ENCODE measurements around the gene EID2. TPM values are rescaled to one million over a fixed set of nuclear protein-coding genes. Genes with fewer than 3 reads are reported as not detected.

The EID2 gene
- total RNA-seq, 1 donor from 2014 or later, result 19.6 TPM

GRCh38 chr19:39502640-39503417, 37.1 kb downstream of the EID2 start:
- DNase-seq (ENCODE audit: low read depth, low spot score), result peak; percentile 19

- DNase-seq (ENCODE audit: low read depth, low spot score), result no peak
These were observed 38.6 kb downstream of the EID2 start for GRCh38 chr19:39501340-39501739.

DNA sequence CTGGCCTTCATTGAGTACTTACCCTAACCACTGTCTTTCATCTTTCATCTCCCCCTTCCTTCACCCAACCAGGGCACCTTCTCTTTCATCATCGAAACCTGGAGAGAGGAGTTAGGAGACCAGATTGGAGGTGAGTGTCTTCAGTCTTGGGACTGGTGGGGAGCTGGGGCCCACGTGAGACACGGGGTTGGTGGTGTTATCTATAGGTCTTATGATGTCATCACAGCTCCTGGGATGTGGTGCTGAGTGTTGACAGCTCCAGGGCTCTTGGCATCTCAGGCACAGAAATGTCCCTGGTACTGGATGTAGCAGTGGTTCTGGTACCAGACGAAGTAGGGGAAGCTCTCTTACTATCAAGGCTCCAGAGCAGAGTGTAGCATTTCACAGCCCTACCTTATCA, 39.4 kb downstream of the EID2 start:
- no peak for DNase-seq (ENCODE audit: low read depth, low spot score)

GRCh38 chr19:39499932-39500331, 40.0 kb downstream of the EID2 start:
- DNase-seq (ENCODE audit: low read depth, low spot score), result no peak

DNA sequence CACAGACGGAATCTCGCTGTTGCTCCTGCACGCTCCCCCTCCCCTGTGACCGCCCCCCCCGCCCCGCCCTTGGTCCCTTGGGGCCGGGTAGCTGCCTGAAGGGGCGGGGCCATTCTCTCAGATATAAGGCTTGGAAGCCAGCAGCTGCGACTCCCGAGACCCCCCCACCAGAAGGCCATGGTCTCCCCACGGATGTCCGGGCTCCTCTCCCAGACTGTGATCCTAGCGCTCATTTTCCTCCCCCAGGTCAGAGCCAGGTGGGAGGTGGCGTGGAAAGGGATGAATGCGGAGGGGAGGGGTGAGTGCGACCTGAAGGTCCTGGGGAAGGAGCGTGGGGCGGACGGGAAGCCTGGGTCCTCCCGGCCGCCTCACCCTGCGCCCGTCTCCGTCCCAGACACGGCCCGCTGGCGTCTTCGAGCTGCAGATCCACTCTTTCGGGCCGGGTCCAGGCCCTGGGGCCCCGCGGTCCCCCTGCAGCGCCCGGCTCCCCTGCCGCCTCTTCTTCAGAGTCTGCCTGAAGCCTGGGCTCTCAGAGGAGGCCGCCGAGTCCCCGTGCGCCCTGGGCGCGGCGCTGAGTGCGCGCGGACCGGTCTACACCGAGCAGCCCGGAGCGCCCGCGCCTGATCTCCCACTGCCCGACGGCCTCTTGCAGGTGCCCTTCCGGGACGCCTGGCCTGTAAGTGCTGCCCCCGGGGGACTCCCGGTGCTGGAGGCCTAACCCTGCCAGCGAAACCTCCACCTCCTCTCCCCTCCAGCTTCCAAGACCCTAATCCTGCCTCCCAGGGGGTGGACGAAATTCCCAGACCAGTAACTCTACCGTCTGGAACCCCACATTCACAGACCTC, 40.9 kb downstream of the EID2 start, which contains the start of gene DLL3:
Gene DLL3, plus strand, starts transcription at position 150 of the 845 bp plus-strand sequence. Its CDS starts 28 bp downstream, at position 178.
- DNase-seq (ENCODE audit: low read depth, low spot score), result no peak

DNA sequence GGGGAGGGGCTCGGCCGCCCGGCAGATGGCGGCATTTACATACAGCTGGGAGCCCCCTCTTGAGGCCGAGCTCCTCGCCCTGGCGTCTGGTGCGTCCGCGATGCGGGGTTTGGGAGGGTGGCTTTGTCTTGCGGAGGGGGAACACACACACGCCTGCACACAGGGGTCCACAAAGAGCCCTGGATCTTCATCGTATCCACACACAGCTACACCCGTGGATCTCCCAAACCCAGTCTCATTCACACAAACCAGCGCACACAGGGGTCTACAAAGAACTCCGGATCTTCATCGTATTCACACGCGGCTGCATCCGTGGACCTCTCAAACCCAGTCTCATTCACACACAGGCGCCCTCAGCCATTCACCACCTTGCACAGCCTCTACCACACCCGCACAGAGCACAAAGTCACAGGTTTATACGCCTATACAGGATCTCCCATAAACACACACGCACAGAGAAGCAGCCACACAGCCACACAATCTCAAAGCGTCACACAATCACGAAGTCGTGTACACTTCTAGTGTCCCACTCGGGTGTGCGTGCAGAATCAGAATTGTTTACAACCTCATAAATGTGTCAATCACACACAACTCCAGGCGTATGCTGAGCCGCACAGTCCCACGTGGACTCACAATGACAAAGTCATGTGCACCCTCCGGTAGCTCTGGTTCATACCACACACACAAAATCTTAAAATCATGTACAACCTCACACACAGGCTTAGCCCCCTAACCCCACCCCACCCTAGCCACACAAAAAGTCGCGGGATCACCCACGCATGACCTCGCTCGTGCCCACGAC, 41.8 kb downstream of the EID2 start:
- no peak for DNase-seq (ENCODE audit: low read depth, low spot score)

- DNase-seq (ENCODE audit: low read depth, low spot score), result no peak
These were observed 42.3 kb downstream of the EID2 start for GRCh38 chr19:39497701-39497995.

- DNase-seq (ENCODE audit: low read depth, low spot score), result no peak
These were observed 43.9 kb downstream of the EID2 start for GRCh38 chr19:39496063-39496462.

DNA sequence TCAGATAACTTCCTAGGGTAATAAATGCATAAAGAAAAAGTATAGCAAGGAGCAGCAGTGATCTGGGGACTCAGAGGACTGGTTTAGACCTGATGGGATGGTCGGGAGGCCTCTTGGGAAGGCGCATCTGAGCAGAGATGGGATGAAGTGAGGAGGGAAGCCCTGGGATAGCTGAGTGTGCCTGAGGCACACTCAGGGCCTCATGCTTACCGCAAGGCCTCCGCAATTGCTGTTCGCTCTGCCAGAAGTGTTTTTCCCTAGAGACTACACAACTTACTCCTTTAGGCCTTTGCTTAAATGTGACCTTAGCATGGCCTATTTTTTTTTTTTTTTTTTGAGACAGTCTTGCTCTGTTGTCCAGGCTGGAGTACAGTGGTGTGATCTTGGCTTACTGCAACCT, 45.3 kb downstream of the EID2 start:
- DNase-seq (ENCODE audit: low read depth, low spot score), result no peak

DNA sequence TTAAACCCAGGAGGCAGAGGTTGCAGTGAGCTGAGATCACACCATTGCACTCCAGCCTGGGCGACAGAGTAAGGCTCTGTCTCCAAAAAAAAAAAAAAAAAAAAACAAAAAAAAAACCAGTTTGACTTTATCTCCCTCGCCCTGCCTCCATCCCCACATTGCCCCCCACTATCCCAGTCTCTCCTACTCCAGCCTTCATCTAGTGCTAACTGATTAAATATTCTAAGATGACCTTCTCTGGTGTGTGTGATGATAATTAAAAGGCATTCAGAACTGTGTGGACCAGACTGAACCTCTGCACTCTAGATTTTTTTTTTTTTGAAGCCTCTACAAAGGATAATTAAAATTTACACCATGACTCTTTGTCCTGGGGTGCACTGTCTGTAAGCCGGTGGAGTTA, 47.2 kb downstream of the EID2 start:
- no peak for DNase-seq (ENCODE audit: low read depth, low spot score)

GRCh38 chr19:39492225-39492624, 47.7 kb downstream of the EID2 start:
- DNase-seq (ENCODE audit: low read depth, low spot score), result no peak

DNA sequence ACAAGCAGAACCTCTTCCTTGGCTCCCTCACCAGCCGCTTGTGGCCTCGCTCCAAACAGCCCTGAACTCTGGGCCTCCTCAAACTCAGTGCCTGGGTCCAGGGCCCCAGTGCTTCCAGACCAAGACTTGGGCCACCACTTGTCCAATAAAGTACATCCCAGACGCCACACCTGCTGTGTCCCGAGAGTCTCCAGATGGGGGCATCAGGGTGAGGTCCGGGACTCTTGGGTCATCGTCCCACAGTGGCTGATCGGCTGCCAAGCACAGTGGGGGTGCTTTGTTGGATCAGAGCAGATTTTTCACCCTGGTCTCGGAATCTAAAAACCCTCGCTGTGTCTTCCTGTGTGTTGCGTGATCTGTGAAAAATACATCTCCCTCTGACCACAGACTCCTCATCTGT, 50.2 kb downstream of the EID2 start:
- DNase-seq (ENCODE audit: low read depth, low spot score), result no peak

Other genes starting within 250 kb of the EID2 start
- not detected in 2 replicates for gene IFNL1, start 243.8 kb downstream of the EID2 start, total RNA-seq
- gene LRFN1, start 219.3 kb downstream of the EID2 start, total RNA-seq, result 0.04 and 0.07 TPM in 2 replicates
- gene GMFG, start 204.1 kb downstream of the EID2 start, total RNA-seq, result 6.9 and 19.4 TPM in 2 replicates
- gene SAMD4B, start 197.7 kb downstream of the EID2 start, total RNA-seq, result 26.4 and 36.7 TPM in 2 replicates
- 42.3 and 55.5 TPM in 2 replicates for gene PAF1, start 149.1 kb downstream of the EID2 start, total RNA-seq
- 14.2 and 20.1 TPM in 2 replicates for gene MED29, start 148.8 kb downstream of the EID2 start, total RNA-seq
- gene ZFP36, start 133.3 kb downstream of the EID2 start, total RNA-seq, result 0.59 and 1.1 TPM in 2 replicates
- 10.7 and 13.2 TPM in 2 replicates for gene PLEKHG2, start 127.5 kb downstream of the EID2 start, total RNA-seq
- 195 and 372 TPM in 2 replicates for gene RPS16, start 104.2 kb downstream of the EID2 start, total RNA-seq
- gene SUPT5H, start 94.6 kb downstream of the EID2 start, total RNA-seq, result 52.4 and 60.3 TPM in 2 replicates
- 91.6 and 93.8 TPM in 2 replicates for gene TIMM50, start 59.3 kb downstream of the EID2 start, total RNA-seq
- gene DLL3, start 41.2 kb downstream of the EID2 start, total RNA-seq, result 0.25 and 0.53 TPM in 2 replicates
- gene SELENOV, start 25.0 kb downstream of the EID2 start, total RNA-seq, result not detected in 2 replicates
- 3.1 and 4.7 TPM in 2 replicates for gene EID2B, start 7.3 kb downstream of the EID2 start, total RNA-seq
- gene LGALS13, start 62.4 kb upstream of the EID2 start, total RNA-seq, result not detected in 2 replicates
- not detected in 2 replicates for gene LGALS16, start 115.8 kb upstream of the EID2 start, total RNA-seq
- not detected in 2 replicates for gene LGALS14, start 164.3 kb upstream of the EID2 start, total RNA-seq
- gene CLC, start 197.9 kb upstream of the EID2 start, total RNA-seq, result not detected in 2 replicates
- not detected in 2 replicates for gene LEUTX, start 238.7 kb upstream of the EID2 start, total RNA-seq

Measured in pulmonary artery endothelial cell (primary cell).